HUES64 (cell line): ENCODE measurements around the gene TMEM79.
A peak's percentile ranks its signal among the peaks of the same experiment; 100 is the strongest.
"Not testable (repeated sequence)": the region's sequence is repeated elsewhere in the genome, so short reads cannot be mapped to it uniquely, and the experiment has no call there.

Experiments
- H3K27ac ChIP-seq: 2 replicates; pipeline ENCODE4 v1.7.0; 2013; ENCODE audit warnings: low read depth, low read length, inconsistent platforms
- H3K27me3 ChIP-seq: 2 replicates; pipeline ENCODE4 v1.6.1; 2013; ENCODE audit warnings: mild to moderate bottlenecking, low read length; ENCODE audit not compliant: insufficient read depth
- H3K36me3 ChIP-seq: 2 replicates; pipeline ENCODE4 v1.6.1; 2013; ENCODE audit warnings: mild to moderate bottlenecking, low read length; ENCODE audit not compliant: insufficient read depth
- H3K4me1 ChIP-seq: 2 replicates; pipeline ENCODE4 v1.6.1; 2013; ENCODE audit warnings: mild to moderate bottlenecking, low read length, moderate library complexity; ENCODE audit not compliant: insufficient read depth
- H3K4me3 ChIP-seq: 2 replicates; pipeline ENCODE4 v1.5.1; 2013; ENCODE audit warnings: mild to moderate bottlenecking, low read length, moderate library complexity
- H3K9ac ChIP-seq: 2 replicates; pipeline ENCODE4 v1.6.1; 2013; ENCODE audit warnings: mild to moderate bottlenecking, low read depth, low read length
- H3K9me3 ChIP-seq: 2 replicates; pipeline ENCODE4 v1.6.1; 2013; ENCODE audit warnings: low read depth, low read length; ENCODE audit not compliant: insufficient read depth
- WGBS: fragments of 150-250, 120-280 bp; methylation state at CpG from one replicate; pipeline ENCODE4 v1.1.7; 2013; ENCODE audit warnings: missing lambda C conversion rate; 5-methylcytosine and 5-hydroxymethylcytosine counted together

Gene TMEM79

GRCh38 chr1:156298852-156299357, 14.8 kb downstream of the TMEM79 start, which contains the start of gene VHLL:
TSS of gene VHLL (minus strand) at chr1:156299307. CDS start at chr1:156299189, 118 bp downstream.
- 93% methylated on average over 19 of the region's 19 CpGs for WGBS
- Histone ChIP-seq H3K27me3 (no peaks in the 10 kb centered on the region), H3K4me1 (peaks cover 8% of the 10 kb centered on the region; the same call in 1 of the 2 replicates), H3K36me3 (peaks cover 11% of the 10 kb centered on the region), H3K27ac (no peak within 1 kb of the TSS), H3K9ac (no peak within 1 kb of the TSS), H3K9me3 (no peaks in the 10 kb centered on the region), H3K4me3 (no peak within 1 kb of the TSS)

- H3K9ac ChIP-seq, result no peak overlapping the region
- no peaks in the 10 kb centered on the region for H3K27me3 ChIP-seq
- no peak overlapping the region for H3K27ac ChIP-seq
- 96% methylated on average over 4 of the region's 4 CpGs for WGBS
- H3K4me1 ChIP-seq, result no peaks in the 10 kb centered on the region
- no peaks in the 10 kb centered on the region for H3K9me3 ChIP-seq
- peaks cover 40% of the 10 kb centered on the region for H3K36me3 ChIP-seq
- H3K4me3 ChIP-seq, result no peak overlapping the region
These were observed 19.1 kb downstream of the TMEM79 start for GRCh38 chr1:156303241-156303640.

DNA sequence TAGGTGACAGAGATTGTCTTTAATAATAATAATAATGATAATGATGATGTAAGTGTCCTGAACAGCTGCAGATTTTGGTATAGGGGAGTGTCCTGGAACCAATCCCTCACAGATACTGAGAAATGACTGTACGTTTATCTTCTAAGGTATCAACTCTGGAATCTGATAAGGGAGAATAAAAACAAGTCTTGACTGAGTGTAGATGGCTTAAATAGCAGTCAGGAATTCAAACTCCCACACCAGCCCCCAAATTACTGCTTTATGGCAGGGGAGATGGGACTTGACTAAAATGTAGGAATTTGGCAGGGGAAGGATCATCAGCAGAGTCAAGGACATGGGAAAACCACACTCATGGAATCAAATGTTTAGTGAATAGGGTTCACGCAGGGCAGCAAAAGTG, 21.1 kb downstream of the TMEM79 start:
- H3K9me3 ChIP-seq, result no peaks in the 10 kb centered on the region
- peaks cover 60% of the 10 kb centered on the region for H3K36me3 ChIP-seq
- no peak overlapping the region for H3K9ac ChIP-seq
- no peak overlapping the region for H3K4me3 ChIP-seq
- no peaks in the 10 kb centered on the region for H3K4me1 ChIP-seq
- WGBS, result 88% methylated on average over 2 of the region's 2 CpGs
- H3K27ac ChIP-seq, result no peak overlapping the region
- H3K27me3 ChIP-seq, result no peaks in the 10 kb centered on the region

DNA sequence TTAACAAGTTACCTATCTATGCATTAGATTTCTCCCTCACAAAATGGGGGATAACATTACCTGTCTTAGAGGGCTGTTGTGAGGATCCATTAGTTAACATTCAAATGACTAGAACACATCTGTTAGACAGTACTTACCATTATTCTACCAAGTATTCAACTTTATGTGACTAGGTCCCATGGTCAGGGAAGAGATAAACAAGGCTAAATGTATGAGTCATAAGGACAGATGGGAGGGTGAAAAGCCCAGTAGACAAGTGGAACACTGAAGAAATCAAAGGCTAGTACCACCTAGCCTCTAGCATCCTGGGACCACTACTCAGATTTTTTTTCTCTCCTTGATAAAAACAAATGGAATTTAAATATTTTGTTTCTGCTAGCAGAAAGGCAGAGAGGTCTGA, 24.0 kb downstream of the TMEM79 start:
- H3K27ac ChIP-seq, result no peak overlapping the region
- no peak overlapping the region for H3K4me3 ChIP-seq
- H3K27me3 ChIP-seq, result no peaks in the 10 kb centered on the region
- H3K36me3 ChIP-seq, result peaks cover 84% of the 10 kb centered on the region
- no peak overlapping the region for H3K9ac ChIP-seq
- no peaks in the 10 kb centered on the region for H3K9me3 ChIP-seq
- no peaks in the 10 kb centered on the region for H3K4me1 ChIP-seq

- 96% methylated on average over 6 of the region's 6 CpGs for WGBS
- Histone ChIP-seq H3K27me3 (no peaks in the 10 kb centered on the region), H3K4me1 (no peaks in the 10 kb centered on the region), H3K27ac (no peak overlapping the region), H3K9me3 (no peaks in the 10 kb centered on the region), H3K36me3 (peaks cover 88% of the 10 kb centered on the region), H3K9ac (no peak overlapping the region), H3K4me3 (no peak overlapping the region)
These were observed 26.8 kb downstream of the TMEM79 start for GRCh38 chr1:156310962-156311361.

- H3K9ac ChIP-seq, result no peak overlapping the region
- no peaks in the 10 kb centered on the region for H3K4me1 ChIP-seq
- H3K27ac ChIP-seq, result no peak overlapping the region
- no peaks in the 10 kb centered on the region for H3K9me3 ChIP-seq
- WGBS, result 97% methylated on average over 7 of the region's 7 CpGs
- peaks cover 97% of the 10 kb centered on the region for H3K36me3 ChIP-seq
- no peaks in the 10 kb centered on the region for H3K27me3 ChIP-seq
- no peak overlapping the region for H3K4me3 ChIP-seq
These were observed 32.8 kb downstream of the TMEM79 start for GRCh38 chr1:156316909-156317308.

DNA sequence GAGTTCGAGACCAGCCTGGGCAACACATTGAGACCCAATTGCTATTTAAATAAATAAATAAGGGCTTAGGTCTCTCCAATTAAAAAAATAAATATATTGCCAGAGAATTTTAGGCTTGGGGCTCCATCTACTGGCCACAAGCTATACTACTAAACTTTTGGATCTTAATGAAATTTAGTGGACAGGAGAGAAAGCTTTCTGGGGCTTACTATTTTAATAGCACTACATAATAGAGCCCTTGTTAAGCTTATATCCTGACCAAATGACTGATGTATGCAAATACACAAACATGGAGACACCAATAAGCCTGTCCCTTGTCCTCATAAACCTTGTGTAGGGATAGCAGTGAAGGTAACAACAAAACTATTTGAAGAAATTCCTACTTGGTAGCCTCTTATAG, 35.5 kb downstream of the TMEM79 start:
- Histone ChIP-seq H3K27ac (no peak overlapping the region), H3K36me3 (peaks cover 93% of the 10 kb centered on the region)

GRCh38 chr1:156320560-156320959, 36.4 kb downstream of the TMEM79 start:
- WGBS, result 99% methylated on average over 3 of the region's 3 CpGs
- Histone ChIP-seq H3K27me3 (no peaks in the 10 kb centered on the region), H3K4me1 (no peaks in the 10 kb centered on the region), H3K4me3 (no peak overlapping the region), H3K9ac (no peak overlapping the region), H3K9me3 (no peaks in the 10 kb centered on the region), H3K36me3 (peaks cover 94% of the 10 kb centered on the region), H3K27ac (no peak overlapping the region)

More for the DNA sequence above, 35.5 kb downstream of the TMEM79 start:
- no CpG with 5 or more reads among the region's 1 CpG for WGBS
- Histone ChIP-seq H3K4me1 (no peaks in the 10 kb centered on the region), H3K4me3 (no peak overlapping the region), H3K9ac (no peak overlapping the region), H3K27me3 (no peaks in the 10 kb centered on the region), H3K9me3 (no peaks in the 10 kb centered on the region)

DNA sequence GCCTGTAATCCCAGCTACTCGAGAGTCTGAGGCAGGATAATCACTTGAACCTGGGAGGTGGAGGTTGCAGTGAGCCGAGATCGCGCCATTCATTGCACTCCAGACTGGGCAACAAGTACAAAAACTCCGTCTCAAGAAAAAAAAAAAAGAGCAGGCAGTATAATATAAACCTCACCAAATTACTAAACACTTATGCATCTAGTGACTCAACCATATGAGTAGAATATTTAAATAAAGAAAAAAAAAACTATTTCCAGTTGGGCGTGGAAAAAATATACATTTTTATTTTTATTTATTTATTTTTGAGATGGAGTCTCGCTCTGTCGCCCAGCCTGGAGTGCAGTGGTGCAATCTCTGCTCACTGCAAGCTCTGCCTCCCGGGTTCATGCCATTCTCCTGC, 39.1 kb downstream of the TMEM79 start:
- peaks cover 84% of the 10 kb centered on the region for H3K36me3 ChIP-seq
- not testable (repeated sequence) for H3K4me1 ChIP-seq, H3K27me3 ChIP-seq, H3K9ac ChIP-seq, H3K9me3 ChIP-seq, H3K4me3 ChIP-seq, H3K27ac ChIP-seq
- WGBS, result 97% methylated on average over 8 of the region's 9 CpGs

DNA sequence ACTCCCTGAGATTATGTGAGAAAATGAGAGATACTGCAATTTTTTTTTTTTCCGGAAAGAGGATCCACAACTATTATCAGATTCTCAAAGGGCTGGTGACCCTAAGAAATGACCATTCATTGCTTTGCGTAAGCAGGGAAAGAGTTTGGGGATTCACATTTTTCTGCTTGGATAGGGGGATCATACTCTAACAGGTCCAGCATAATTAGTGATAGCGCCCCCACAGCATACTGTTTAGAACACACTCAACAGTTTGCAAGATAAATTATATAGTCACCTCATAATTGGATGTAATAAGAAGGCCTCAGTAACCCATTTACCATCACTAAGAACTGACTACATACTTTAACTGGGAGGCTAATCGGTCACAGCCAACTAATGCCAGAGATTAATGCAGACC, 52.1 kb downstream of the TMEM79 start:
- Histone ChIP-seq H3K9me3 (no peaks in the 10 kb centered on the region), H3K27me3 (no peaks in the 10 kb centered on the region), H3K9ac (no peak overlapping the region), H3K4me1 (no peaks in the 10 kb centered on the region), H3K27ac (no peak overlapping the region), H3K36me3 (peaks cover 50% of the 10 kb centered on the region), H3K4me3 (peak overlapping the region; percentile 81)
- WGBS, result 83% methylated on average over 2 of the region's 4 CpGs

DNA sequence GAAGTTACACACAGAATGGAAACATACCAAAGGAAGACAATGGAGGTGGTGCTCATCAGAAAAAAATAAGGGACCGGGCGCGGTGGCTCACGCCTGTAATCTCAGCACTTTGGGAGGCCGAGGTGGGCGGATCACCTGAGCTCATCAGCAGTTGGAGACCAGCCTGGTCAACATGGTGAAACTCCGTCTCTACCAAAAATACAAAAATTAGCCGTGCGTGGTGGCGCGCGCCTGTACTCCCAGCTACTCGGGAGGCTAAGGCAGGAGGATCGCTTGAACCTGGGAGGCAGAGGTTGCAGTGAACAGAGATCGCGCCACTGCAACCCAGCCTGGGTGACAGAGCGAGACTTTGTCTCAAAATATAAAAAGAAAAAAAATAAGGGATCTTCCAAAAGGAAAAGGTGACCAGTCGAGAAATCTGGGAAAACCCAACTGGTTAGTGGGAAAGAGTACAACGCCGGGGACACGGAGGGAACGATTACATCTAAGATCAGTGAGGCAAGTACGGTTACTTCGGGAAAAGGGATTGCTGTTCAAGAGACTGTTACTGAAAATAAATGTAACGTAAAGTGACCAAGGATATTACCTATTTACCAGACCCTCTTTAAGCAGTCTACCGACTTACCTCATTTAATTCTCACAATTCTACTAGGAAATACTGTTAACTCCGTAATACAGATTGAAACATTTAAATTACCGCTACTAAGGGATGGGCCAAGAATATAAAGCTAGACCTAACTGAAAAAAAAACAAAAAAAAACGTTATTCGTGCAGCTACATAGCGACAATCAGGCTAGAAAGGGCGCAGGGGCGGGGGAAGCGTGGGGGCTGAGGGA, 53.1 kb downstream of the TMEM79 start:
- Histone ChIP-seq H3K27ac (peak overlapping the region; percentile 50; the same call in 1 of the 2 replicates), H3K27me3 (no peaks in the 10 kb centered on the region), H3K36me3 (peaks cover 40% of the 10 kb centered on the region), H3K4me1 (no peaks in the 10 kb centered on the region), H3K4me3 (peak overlapping the region; percentile 81), H3K9ac (peak overlapping the region; percentile 78), H3K9me3 (no peaks in the 10 kb centered on the region)
- 11% methylated on average over 34 of the region's 34 CpGs for WGBS
